GM18520 (cell line): ENCODE measurements around the gene COL4A4.

ENCODE experiments used
- ATAC-seq: cut with Tn5 transposase; IDR thresholded peaks from one replicate; pipeline ENCODE4 v1.9.1; 2021; ENCODE audit not compliant: unreplicated experiment

The COL4A4 gene

DNA sequence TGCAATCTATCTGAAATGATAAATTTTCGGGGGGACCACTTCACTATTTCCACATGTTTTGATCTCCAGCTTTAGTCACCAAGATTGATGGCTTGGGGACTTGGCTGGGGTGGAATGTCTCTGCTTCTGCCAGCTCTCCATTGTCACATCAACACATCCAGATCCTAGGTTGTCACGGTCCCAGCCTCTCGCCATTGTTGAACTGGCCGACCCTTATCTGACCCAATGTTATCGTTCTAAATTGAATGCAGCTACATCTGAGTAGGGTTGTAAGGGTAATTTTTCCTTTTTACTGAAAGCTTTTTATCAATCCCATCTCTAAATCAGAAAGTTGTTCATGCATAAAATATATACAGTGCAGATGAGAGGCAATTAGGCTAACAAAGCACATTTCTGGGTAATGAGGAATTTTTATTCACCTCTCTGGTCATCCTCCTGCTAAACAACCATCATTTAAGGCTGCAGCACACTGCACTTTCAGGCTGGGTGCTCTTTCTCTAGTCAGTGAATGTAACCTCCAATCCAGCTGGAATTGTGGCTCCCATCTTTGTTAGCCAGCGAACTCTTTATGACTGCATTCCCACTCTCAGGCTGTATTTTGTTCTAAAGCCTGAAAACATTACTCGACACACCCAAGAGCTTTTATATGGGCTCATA lies 128.2 kb downstream of the COL4A4 start:
- ATAC-seq = no peak

DNA sequence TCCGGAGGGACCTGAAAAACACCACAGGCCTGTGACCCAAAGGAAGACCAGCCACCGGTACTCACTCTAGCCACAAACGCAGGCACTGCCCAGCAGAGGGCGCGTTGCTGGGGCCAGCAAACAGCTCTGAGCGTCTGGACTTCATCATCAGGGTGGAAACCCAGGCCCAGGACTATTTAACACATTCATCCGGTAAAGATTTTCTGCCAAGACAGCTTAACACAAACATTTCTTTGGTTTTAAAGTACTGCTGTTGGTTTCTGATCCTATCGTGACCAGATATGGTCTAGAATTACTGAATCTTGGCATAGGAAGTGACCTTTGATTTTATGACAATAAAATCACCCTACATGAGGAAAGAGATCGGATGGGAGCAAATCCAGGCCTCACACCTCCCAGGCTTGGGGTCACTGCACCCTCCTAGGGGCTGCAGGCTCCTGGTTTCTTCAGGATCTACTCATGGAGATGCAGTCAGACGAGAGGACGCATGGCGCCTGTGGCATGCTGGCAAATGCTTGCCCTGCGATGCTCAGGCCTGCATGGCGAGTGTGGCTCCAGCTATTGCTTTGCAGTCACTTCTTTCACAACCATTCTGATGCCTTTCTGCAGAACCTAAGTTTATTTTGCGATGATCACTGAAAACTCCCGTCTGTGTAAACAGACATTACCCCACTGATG lies 130.4 kb downstream of the COL4A4 start:
- ATAC-seq = peak; percentile 75

DNA sequence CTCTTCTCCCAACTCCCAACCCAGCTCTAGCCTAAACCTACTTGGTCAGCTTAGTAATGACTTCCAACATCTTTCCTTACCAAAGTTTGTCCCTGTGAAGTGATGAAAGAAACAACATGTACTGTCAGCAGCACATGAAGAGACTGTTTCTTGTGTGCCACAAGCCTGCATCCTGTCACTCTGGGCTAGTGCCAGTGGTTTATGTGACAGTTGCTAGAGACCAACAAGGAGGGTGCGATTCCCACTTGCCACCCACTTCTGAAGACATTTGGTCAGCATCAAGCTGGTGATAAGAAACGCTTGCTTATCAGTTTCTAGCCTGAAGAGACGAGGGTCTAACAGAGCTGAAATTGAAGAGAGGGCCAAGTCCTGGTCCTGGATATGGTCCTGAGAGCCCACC lies 132.6 kb downstream of the COL4A4 start:
- no peak for ATAC-seq

DNA sequence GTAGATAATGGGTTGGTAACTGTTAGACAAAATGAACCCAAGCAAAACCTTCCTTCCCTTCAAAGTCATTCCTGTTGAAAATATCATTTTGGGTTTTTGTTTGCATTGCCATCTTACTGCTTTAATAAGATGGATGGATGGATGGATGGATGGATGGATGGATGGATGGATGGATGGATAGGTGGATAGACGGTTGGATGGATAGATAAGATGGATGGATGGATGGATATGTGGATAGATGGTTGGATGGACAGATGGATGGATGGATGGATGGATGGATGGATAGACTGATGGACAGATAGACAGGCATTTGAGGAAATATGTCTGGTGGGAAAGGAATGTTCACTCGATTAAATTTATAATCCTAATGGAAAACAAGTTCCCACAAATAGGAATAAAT lies 133.2 kb downstream of the COL4A4 start:
- no peak for ATAC-seq

DNA sequence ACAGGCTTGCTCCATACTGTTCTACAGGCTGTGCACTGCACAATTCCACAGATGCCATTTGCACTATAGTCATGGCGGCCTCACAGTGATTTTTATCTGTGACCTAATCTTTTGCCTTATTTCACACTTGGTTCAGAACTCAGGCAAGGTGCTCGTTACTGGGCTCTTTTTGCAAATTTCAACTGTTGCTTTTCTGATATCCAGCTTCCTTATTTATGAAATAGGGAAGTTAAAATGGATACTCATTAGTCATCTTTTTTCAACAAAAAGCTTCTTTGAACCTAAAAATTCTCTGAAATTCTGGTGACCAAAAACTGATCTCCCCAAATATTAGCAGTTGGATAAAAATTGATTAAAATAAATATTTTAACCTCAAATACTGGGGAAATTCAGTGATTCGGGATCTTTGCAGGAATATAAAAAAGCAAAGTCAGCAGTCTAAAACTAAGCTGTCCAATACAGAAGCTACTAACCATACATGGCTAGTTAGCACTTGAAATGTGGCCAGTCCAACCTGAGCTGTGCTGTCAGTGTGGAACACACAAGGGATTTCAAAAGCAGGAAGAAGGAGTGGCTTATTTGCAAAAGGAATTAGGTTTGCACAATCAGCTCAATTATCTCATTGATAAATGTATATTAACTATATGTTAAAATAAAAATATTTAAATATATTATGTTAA lies 134.4 kb downstream of the COL4A4 start:
- ATAC-seq = no peak

DNA sequence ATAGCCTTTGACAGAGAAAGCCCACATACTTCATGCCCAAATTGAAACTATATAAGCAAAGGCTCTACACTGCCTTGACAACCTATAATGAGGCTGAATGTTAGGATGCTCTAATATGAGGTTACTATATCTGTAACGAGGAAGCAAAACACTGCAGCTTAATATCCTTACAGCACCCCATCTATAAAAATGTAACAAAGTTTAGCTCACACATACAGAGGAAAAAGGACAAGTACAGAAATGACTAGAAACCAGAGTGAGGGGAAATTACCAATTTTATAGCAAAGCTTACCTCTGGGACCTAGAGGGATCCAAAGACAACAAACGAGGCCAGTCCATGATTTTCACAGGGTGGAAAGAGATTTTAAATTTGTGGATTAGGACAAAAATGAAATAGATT lies 138.5 kb downstream of the COL4A4 start:
- ATAC-seq = peak; percentile 88

DNA sequence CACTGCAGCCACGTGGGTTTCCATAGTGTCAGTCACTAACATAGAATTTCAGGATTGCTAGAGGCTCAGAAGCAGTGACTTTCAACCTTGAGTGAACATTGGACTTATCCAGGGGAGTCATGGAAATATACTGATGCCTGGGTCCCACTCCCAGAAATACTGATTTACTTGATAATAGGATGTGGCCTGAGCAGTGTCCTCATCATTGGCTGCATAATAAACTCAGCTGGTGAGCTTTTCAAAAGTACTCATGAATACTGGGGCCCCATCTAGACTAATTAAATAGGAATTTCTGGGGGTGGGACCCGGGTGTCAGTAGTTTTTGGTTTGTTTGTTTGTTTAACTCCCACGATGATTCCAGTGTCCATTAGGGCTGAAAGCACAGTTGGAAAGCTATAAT lies 141.4 kb downstream of the COL4A4 start:
- no peak for ATAC-seq

DNA sequence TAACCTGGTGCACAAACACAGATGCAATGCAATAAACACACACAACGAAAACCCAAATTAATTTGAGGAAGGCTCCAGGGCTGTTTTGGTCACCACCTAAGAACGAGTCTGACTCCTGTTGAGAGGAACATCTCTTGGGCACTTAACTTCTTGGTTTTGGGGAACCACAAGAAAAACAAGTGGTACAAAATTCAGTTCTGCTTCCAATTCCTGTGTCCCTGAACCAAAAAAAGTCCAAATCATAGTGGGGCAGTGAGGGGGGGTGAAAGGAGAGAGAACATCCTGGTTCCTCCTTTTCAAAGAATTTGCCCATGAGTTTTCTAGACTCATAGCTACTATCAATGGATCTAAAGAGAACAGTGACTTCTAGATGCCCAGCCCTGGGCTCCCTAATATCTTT lies 143.6 kb downstream of the COL4A4 start:
- ATAC-seq = no peak

DNA sequence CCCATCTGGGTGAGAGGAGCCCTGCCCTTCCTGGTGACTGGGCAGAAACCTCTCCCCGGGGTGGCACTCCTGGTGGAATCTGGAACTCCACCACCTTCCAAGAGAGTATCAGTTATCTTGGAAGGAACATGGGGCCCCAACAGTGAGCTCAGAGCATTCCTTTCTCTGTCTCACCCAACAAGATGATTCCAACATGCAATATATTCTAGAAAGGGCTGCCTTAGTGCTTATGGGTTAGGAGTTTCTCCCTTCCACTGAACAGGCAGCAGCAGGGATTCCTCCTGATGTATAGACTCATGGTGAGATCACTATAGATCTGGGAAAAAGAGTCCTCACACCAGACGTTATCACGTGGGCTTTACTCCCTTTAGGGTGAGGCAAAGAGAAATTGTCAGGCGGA lies 147.1 kb downstream of the COL4A4 start:
- no peak for ATAC-seq

DNA sequence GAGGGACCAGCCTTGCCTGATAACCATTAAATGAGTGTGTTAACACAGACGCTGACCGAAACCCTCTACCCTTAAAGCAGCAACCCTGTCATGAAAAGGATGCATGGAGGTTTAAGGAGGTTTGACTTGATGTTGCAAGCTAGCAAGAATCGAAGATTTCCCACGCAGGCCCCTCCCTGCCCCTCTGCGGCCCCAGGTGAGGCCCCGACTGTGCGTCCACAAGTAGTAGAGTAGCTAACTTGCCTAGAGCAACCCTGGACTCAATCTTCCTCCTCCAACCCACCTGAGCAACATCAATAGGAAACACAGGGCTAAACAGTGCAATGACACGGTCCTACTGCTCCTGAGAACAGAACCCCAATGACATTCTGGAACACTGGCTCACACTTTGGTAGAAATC lies 150.1 kb downstream of the COL4A4 start:
- no peak for ATAC-seq

DNA sequence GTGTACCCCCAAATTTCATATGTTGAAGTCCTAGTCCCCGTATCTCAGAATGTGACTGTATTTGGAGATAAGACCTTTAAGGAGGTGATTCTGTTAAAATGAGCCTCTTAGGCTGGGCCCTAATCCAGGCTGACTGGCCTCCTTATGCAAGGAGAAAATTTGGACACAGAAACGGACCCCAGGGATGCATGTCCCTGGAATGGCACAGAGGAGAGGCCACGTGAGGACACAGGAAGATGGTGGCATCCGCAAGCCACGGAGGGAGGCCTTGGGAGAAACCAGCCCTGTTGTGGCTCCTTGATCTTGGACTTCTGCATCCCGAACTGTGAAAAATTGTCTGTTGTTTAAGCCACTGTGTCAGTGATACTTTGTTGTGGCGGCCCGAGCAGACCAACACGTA lies 150.7 kb downstream of the COL4A4 start:
- ATAC-seq = no peak

DNA sequence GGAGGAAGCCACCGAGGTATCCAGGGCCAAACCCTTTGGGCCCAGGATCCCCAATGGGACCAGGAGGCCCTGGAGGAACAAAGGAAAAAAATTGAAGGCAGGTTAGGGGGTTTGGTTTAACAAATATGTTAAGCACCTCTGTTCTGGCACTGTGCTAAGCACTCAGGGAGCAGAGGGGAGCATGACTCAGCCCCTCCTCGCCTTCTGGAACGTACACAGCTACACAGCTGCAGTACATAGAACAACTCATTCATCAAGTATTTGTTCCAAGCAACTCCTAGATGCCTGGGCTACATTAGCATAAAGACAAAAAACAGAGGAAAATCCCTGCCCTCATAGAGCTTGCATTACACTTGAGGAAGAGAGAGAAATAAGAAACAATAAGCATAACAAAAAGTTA lies 153.6 kb downstream of the COL4A4 start:
- no peak for ATAC-seq

DNA sequence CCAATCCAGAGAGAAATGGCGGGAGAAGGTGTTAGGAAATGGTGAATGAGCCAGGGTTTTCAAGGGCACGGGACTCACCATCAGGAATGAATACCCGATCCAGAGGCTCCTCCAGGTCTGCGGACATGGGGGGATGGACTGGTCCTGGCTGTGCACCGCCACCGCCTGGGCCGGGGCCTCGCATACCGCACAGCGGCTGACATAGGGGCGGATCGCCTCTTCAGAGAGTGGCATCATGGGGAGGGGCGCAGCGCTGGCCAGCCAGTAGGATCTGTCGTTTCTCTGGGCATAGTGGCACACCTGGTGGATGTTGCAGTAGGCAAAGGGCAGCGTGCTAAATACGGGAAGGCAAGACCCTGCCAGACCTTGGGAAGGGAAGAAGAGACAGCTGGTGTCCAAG lies 156.1 kb downstream of the COL4A4 start:
- no peak for ATAC-seq

DNA sequence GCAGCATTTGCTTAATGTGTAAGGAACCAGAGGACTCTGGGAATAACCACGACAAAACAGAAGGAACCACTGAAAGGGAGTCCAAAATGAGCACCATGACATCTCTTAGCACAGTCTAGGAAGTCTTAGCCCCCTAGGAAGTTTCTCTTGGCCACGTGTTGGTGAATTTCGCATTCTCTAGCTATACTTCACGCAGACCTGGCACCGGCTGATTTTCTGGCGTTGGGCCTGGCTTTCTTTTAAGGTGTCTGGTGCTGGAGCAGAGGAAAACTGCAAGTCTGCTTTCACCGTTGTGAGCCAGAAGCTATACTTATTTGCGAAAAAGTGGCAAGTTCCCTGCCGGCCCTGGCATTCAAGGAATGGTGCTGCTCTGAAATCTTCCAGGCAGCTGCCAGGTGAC lies 156.9 kb downstream of the COL4A4 start:
- ATAC-seq = no peak

DNA sequence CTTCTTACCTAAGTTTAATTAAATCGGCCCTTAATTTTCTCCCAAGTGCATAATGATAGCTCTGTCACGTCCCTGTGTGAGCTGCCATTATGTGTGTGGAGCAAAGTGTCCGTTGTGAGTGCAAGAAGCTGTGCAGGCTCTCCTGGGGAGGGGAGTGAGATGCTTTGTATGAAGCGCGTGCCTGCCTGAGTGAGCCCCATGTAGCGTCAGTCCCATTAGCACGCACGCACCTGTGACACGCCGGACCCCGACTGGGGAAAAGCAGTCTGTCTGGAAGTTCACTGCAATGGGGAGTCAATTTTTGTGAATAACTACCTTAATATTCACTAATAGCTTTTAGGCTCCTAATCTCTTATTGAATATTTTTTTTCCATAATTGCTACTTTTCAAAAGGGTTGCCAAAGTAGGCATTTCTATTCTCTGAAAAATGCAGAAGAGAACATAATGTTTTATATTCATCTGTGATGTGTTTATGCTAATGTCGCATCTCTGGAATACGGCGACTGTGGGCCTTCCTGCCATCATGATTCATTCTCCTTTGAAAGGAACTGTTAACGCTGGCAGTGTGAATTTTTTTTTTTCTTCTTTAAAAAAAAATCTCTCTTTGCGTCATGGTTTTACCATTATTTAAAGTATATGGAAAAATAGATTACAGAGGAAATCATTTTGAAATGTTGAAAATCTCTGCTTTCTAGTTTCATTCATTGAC lies 157.7 kb downstream of the COL4A4 start:
- ATAC-seq = no peak

DNA sequence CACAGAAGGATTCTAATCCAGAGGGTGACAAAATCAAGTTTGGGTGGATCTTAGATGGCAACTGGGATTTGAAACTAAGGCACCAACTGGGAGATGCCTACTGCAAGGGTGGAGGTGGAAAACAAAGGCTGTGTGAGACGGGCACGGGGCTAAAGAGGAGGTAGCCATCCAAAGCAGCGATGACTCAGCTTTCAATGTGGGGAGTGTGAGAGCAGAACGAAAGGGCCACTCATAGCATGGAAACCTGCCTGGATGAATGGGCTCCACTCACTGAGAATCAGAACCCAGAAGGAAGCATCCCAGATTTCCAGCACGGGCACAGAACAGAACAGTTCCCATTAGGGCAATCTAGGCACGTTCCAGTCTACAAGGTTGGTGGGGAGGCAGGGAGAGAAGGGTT lies 159.5 kb downstream of the COL4A4 start:
- no peak for ATAC-seq

DNA sequence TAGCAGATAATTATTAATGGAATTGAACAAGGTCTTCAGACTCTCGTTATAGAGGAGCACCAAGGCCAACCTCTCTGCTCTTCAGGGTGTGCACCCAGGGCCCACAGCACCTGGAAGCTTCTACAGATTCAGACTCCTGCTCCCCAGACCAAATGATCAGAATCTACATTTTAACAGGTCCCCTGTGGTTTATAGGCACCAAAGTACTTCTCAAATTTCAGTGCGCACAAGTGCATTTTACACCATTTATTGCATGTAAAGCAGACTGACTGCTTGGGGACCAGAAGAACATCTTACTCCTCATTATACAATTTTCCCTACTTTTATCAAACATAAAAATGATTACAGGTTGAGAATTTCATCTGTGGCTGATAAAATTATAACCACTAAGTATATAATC lies 163.9 kb downstream of the COL4A4 start:
- no peak for ATAC-seq

DNA sequence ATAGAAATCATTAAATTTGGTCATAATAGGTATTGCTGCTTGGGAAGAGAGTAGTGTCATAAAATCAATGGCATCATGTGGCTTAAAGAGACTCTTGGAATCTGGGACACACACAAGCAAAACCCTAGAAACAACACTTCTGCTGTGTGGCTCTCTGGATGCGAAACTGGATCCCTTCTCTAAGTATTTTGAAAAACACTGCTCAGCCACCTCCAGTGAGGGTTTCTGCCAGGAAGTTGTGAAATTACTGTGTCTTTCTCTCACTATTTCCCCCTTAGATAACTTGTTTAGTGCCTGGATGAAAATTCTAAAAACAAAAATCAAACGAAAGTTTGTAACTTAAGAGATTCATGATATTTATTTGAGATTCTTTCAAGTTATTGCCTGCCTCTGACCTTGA lies 164.3 kb downstream of the COL4A4 start:
- no peak for ATAC-seq

DNA sequence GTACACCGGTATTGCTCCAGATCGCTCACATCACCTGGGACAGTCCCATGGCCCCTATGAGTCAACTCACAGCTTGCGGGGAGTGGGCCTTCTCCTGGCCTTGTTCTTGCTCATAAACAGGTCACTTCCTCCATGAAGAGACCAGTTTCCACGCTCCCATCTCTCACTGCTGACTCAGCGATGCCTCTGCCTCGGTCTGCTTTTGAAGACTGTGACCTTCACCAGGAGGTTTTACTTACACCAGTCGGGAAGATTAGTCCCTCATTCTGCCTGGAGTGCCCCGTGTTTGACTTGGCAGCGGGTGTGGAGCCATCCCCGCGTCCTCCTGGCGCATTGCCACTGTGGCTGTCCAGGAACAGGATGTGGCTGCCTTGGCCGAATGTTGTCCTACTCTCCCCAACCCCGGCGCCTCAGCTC lies 168.4 kb downstream of the COL4A4 start:
- no peak for ATAC-seq

DNA sequence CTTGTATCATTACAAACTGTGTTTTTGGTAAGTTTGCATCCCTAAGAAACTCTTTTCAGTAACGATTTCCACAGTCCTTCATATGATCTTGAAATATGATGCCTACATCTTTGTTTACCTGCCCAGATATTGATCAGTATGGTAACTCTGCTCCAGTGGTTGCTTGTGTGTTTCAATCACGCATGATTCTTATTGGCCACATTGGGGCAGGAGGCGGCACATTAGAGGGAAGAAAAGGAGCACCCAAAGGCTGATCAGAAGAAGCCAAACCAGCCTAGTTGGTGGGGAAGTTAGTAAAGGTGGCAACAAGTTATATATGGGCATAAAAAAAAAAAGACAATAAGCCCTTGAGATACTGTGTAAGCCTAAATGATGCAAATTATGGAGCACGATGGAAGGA lies 169.2 kb downstream of the COL4A4 start:
- ATAC-seq = no peak

DNA sequence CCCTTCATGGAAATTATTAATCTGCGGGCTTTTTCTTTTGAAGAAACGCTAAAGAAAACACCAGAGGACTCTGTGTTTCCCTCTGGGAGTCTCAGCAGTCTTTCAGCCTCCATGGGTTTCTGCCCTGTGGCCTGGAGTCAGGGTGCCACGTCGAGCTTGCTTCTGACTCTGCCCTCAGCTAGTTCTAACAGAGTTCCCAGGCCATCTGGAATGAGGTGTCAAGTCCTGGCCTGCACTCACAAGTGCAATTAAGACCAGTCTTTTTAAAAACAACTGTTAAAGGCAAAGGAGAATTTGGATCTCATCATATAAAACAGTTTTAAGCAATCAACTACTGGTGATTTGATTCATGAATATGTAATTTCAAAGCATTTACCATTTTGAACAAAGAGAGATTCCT lies 170.8 kb downstream of the COL4A4 start:
- ATAC-seq = no peak

DNA sequence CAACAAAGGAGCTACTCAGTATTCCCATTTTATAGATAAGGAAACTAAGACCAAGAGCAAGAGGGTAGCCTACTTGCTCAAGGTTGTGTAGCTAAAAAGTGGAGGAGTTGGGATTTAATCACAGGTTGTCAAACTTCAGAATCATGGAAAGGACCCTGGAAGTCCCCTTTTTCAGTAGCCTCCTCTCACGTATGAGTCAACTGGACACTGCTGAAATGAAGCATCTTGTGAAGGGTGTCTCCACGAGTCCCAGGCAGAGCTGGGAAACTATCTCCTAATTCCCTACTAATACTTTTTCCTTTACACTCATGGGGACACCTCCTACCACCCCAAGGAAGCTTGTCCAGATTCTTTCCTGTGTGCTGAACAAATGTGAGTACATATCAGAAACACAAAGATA lies 172.3 kb downstream of the COL4A4 start:
- no peak for ATAC-seq
